Neural crest cell (in vitro differentiated cells): Measurements from ENCODE around the gene FICD. TPM values are rescaled to one million over a fixed set of nuclear protein-coding genes. Genes with fewer than 3 reads are reported as not detected.

Experiments
- DNase-seq: peaks from one replicate; pipeline ENCODE4 v3.0.0; 2021; ENCODE audit warnings: low read depth, mixed read lengths, low spot score
- H3K27ac Mint-ChIP-seq: one replicate; pipeline ENCODE4 v1.8.0; 2021; ENCODE audit warnings: mild to moderate bottlenecking, mixed read lengths; ENCODE audit not compliant: unreplicated experiment
- H3K27me3 Mint-ChIP-seq: 2 replicates; pipeline ENCODE4 v1.8.0; 2021; ENCODE audit warnings: low read depth, mild to moderate bottlenecking, mixed read lengths
- H3K36me3 Mint-ChIP-seq: 2 replicates; pipeline ENCODE4 v1.8.0; 2021; ENCODE audit warnings: low read depth, mild to moderate bottlenecking, mixed read lengths
- H3K4me1 Mint-ChIP-seq: 2 replicates; pipeline ENCODE4 v1.8.0; 2021; ENCODE audit warnings: mixed read lengths
- H3K4me3 Mint-ChIP-seq: one replicate; pipeline ENCODE4 v1.8.0; 2021; ENCODE audit warnings: mild to moderate bottlenecking, mixed read lengths
- H3K9me3 Mint-ChIP-seq: 2 replicates; pipeline ENCODE4 v1.8.0; 2021; ENCODE audit warnings: mixed read lengths
- total RNA-seq: library from RNA; stranded (reverse); gene quantifications from 2 replicates; pipeline ENCODE4 v1.2.1, GENCODE V29; 2021
- TF ChIP-seq, protein P1 (sequence below): fragments of 200-600 bp; sonication (generic); conservative IDR thresholded peaks from 2 replicates; pipeline ENCODE4 v1.5.0; 2021; ENCODE audit warnings: antibody characterized with exemption, mild to moderate bottlenecking

The FICD gene
- total RNA-seq, 1 donor from 2014 or later = 2.9 TPM

DNA sequence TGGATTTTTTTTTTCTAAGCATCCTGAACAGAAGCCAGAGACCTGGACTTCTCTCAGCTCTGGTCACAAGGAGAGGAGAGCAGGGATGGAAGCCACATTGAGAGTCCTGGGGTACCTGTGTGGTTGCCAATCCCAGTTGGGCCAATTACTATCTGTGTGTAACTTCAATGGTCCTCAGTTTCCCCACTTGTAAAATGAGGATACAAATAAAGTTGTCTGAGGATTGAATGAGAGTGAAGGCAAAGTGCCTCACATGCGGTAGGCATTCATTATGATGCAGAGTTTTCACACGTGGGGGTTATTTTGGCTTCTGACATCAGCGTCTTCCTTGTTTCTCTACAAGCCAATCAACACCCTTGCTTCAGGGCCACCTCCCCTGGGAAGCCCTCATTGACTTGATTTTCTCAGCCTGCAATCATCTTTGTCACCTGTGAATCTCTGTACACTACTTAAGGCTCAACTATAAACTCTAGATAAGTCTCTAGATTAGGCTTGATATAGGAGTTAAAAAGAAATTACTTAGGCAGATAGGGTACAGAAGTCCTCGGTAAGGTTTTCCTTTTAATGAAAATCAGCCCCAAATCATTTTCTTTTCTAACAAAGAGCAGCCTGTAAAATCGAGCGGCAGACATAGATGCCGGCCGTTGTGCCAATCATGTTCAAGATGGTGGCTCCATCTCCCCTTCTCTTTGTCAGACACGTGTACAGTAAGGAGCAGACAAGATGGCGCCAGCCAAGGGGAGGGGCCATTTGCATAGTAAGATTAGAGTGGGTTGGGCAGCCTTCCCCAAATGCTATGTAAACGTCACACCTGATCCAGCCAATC lies 37.8 kb upstream of the FICD start:
- H3K27ac Mint-ChIP-seq = no peak overlapping the region
- peaks cover 34% of the 10 kb centered on the region for H3K27me3 Mint-ChIP-seq
- H3K36me3 Mint-ChIP-seq = no peaks in the 10 kb centered on the region
- H3K4me3 Mint-ChIP-seq = no peak overlapping the region
- DNase-seq = no peak
- no peaks in the 10 kb centered on the region for H3K9me3 Mint-ChIP-seq
- TF ChIP-seq, protein P1, sequence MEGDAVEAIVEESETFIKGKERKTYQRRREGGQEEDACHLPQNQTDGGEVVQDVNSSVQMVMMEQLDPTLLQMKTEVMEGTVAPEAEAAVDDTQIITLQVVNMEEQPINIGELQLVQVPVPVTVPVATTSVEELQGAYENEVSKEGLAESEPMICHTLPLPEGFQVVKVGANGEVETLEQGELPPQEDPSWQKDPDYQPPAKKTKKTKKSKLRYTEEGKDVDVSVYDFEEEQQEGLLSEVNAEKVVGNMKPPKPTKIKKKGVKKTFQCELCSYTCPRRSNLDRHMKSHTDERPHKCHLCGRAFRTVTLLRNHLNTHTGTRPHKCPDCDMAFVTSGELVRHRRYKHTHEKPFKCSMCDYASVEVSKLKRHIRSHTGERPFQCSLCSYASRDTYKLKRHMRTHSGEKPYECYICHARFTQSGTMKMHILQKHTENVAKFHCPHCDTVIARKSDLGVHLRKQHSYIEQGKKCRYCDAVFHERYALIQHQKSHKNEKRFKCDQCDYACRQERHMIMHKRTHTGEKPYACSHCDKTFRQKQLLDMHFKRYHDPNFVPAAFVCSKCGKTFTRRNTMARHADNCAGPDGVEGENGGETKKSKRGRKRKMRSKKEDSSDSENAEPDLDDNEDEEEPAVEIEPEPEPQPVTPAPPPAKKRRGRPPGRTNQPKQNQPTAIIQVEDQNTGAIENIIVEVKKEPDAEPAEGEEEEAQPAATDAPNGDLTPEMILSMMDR = no peak
- no peaks in the 10 kb centered on the region for H3K4me1 Mint-ChIP-seq

DNA sequence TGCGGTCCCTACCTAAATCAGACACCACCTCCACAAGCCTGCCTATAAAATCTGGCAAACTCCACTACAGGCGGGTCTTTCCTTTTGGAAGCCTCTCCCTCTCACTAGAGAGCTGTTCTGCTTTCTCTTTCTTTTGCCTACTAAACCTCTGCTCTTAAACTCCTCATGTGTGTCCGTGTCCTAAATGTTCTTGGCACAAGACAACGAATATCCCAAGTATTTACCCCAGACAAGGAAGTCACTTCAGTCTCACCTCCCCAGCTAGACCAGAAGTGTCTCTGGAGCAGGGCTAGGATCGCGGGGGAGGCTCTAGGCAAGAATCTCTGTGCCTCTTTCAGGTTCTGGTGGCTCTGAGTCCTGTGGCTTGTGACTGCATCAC lies 37.2 kb upstream of the FICD start:
- no peak overlapping the region for H3K4me3 Mint-ChIP-seq
- no peak for DNase-seq
- no peaks in the 10 kb centered on the region for H3K36me3 Mint-ChIP-seq
- peaks cover 36% of the 10 kb centered on the region for H3K27me3 Mint-ChIP-seq
- no peak overlapping the region for H3K27ac Mint-ChIP-seq
- TF ChIP-seq, protein P1 = no peak
- no peaks in the 10 kb centered on the region for H3K4me1 Mint-ChIP-seq
- no peaks in the 10 kb centered on the region for H3K9me3 Mint-ChIP-seq

DNA sequence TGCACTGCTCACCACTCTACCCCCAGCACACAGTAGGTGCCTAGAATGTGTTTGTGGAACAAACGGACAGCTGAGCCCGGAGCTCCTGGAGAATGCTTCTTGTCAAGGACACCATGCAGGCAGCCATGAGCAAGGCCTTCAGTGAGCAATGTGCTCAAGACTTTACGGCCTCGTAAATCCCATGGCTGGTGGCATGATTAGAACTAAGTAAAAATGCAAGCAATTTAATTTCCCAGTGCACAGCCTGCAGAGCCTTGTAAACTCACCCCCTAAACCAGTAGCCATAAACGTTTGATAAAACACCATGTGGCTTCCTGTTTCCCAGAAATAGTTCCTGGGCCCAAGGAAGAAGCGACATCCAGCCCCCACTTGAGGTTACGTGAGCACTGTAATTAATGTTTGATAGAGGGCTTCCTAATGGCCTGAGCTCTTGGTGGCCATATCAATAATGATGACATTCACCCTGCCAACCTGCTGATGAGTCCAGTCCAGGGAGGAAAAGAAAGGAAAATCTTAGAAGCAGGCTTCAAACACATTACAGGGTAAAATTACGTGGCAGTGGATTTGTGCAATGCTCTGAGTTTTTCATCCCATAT lies 36.4 kb upstream of the FICD start:
- DNase-seq = no peak
- TF ChIP-seq, protein P1 = no peak

DNA sequence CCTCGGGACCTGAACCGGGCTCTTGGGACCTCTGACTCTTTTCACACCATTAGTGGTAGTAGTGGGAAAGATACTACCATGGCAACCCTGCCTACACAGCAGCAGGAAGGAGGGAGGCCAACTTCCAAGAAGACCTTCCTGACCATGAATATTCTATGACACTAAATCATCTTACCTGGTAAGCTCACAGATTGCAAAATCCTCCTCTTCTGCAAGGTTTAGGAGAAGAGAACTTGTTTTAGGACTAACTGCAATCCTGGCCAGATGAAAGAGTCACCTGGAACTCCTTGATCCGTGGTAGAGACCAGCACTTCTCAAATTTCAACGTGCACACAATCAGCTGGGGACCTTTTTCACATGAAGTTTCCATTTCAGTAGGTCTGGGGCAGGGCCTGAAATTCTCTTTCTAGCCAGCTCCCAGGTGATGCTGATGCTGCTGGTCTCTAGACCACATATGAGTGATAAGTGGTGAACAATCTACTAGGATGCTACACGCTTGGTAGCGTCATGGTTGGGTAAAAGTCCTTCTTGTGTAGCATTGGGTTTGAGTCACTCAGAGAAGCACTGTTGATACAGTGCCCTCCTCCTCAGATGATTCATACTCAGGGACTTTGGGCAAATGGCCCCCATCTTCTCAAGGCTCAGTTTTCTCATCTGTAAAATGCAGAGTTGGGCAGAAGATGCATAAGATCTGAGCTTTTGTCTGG lies 35.6 kb upstream of the FICD start:
- Mint-ChIP-seq H3K9me3 (no peaks in the 10 kb centered on the region), H3K27me3 (peaks cover 41% of the 10 kb centered on the region), H3K4me1 (no peaks in the 10 kb centered on the region), H3K27ac (no peak overlapping the region), H3K36me3 (no peaks in the 10 kb centered on the region), H3K4me3 (no peak overlapping the region)
- no peak for DNase-seq
- TF ChIP-seq, protein P1 = no peak

More for the DNA sequence above, 36.4 kb upstream of the FICD start:
- no peak overlapping the region for H3K4me3 Mint-ChIP-seq
- H3K9me3 Mint-ChIP-seq = no peaks in the 10 kb centered on the region
- no peaks in the 10 kb centered on the region for H3K36me3 Mint-ChIP-seq
- H3K27me3 Mint-ChIP-seq = peaks cover 35% of the 10 kb centered on the region
- H3K27ac Mint-ChIP-seq = no peak overlapping the region
- H3K4me1 Mint-ChIP-seq = no peaks in the 10 kb centered on the region

DNA sequence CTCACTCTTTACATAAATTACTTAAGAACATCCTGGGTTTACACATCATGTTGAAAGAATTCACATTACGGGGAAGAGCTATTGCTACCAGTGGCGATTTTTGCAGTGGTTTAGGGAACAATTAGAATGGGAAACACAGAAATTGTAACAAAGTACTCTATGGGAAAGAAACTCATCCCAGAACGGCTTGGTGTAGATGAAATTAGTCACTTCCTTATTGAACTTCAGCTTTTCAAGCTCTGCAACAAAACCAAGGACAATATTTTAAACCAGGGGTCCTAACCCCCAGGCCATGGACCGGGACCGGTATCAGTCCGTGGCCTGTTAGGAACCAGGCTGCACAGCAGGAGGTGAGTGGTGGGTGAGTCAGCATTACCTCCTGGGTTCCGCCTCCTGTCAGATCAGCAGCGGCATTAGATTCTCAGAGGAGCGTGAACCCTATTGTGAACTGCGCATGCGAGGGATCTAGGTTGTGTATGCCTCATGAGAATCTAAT lies 32.3 kb upstream of the FICD start:
- no peak overlapping the region for H3K4me3 Mint-ChIP-seq

More for the DNA sequence above, 32.3 kb upstream of the FICD start:
- H3K27ac Mint-ChIP-seq = no peak overlapping the region
- TF ChIP-seq, protein P1 = no peak
- peaks cover 49% of the 10 kb centered on the region for H3K27me3 Mint-ChIP-seq
- H3K9me3 Mint-ChIP-seq = peaks cover 8% of the 10 kb centered on the region
- no peaks in the 10 kb centered on the region for H3K4me1 Mint-ChIP-seq
- no peak for DNase-seq
- H3K36me3 Mint-ChIP-seq = no peaks in the 10 kb centered on the region
